ENCODE results near the gene CEP131.

Gene CEP131

DNA sequence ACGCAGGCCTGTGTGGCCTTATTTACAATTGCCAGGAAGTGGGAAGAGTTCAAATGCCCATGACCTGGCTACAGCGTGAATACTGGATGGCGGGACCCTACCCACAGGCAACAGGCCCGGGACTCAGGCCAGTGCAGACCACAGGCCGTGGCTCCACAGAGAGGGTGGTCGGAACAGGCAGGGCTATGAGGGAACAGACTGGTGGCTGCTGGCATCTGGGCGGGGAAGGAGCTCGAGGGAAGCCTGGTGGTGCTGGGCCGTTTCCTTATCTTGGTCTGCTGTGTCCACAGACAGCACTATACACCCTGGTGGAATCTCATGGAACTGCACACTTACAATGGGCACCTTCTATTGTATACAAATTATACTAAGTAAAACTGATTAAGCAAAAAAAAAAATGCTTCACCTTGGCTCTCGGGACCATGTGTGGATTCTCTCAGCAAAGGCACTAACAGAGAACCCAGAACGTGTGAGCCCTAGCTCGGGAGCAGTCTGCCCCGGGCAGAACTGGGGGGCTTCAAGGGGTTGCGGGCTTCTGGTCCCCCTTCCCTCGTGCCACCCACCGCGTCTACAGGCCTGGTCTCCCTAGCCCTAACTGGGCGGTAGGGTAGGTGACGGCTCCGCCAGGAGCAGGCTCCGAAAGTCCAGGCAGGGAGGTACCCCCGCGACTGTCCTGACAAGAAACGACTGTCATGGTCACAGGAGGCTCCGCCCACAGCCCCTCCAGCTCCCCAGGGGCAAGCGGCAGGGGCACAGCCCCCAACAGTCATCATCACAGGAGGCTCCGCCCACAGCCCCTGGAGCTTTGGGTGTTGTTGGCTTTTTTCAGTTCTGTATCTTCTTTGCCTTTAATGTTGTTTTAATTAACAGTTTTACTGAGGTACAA is 21.8 kb downstream of the CEP131 start:
- no peak for DNase-seq (ENCODE audit: low read depth in 2 of 2, low spot score in 1 of 2)

DNA sequence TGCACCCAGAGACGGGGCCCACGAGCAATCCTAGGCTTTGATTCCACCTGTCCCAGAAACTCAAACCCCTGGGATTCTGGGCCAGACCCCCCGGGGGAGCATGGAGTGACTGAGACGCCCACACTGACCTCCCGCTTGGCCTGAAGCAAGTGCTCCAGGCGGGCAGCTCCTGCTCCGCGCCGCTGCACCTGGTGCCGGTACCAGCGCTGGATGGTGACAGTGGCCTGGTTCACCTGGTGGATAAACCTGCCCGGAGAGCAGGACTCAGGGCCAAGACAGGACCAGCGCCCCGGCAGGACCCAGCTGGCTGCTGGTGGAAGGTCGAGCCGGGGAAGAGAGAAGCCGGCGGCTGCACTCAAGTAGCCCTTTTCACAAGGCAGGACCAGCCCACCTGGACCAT is 22.6 kb downstream of the CEP131 start:
- no peak for DNase-seq (ENCODE audit: low read depth in 2 of 2, low spot score in 1 of 2)

DNA sequence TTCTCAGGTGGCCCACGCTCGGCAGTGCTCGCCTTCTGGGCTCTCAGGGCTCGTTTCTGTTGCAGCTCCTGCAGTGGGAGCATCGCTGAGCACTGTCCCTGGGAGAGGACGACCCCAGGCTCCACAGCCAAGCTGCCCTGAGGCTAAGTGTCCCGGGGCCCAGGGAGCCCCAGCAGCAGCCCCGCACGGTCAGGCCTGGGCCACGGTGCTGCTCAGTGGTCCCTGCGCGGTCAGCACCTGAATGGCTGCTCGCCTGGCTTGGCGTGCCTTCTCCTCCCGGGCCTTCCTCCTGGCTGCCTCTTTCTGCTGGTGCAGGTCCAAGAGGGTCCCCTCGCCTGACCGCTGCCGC is 23.3 kb downstream of the CEP131 start:
- DNase-seq (ENCODE audit: low read depth in 2 of 2, low spot score in 1 of 2): no peak

DNA sequence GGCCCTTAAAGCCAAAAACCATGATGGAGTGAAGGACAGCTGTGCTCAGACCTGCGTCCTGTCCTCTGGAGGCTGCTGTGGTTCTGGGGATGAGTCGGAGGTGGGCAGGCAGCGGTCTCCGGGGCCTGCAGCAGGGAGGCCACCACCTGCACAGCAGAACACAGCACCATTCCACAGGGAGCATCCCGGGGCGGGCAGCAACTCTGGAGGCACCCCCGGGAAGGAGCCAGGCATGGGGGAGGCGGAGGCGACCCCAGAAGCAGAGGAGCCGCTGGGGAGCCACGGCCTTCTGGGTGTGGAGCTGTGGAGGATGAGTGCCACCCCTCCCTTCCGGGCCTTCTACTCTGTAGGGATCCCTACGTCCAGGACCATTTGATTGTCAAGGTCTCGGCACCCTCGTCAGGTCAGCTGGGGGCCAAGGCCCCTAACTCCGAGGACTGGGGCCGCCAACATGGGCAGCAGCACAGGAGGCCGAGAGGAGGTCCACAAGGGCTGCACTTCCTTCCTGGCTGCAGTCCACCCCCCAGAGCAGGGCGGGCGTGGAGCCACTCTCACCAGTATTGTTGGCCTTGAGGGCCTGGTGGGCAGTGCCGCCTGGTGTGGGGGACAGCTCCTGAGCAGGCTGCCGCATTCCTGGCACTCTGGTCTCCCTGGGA is 23.8 kb downstream of the CEP131 start:
- DNase-seq (ENCODE audit: low read depth in 2 of 2, low spot score in 1 of 2): no peak

DNA sequence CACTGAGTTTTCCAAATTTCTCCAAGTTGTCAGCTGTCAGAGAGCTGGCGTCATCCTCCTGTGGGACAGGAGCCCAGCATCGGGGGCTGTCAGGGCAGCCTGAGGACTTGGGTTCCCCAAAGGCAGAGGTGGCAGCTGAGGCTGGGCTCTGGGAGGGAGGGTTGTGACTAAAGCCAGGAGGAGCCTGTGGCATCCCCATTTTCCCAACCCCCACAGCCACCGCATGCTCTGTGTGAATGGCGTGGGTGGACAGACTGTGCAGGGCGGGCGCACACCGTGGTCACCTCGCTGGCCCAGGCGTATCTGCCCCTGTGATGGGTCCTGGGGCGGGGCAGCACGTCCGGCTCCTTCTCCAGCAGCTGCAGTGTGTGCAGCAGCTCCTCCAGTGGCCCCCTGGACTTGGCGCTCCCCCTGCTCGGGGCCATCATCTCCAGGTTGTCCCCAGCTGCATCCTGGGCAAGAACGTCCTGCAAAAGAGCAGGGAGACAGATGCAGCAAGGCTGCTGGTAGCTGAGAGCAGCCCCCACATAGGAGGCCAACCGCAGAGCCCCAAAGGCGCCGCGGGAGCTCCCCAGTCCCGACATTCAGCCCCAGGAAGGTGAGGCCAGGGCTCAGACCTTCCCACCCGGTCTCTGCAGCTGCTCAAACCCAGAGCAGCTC is 24.8 kb downstream of the CEP131 start:
- no peak for DNase-seq (ENCODE audit: low read depth in 2 of 2, low spot score in 1 of 2)

DNA sequence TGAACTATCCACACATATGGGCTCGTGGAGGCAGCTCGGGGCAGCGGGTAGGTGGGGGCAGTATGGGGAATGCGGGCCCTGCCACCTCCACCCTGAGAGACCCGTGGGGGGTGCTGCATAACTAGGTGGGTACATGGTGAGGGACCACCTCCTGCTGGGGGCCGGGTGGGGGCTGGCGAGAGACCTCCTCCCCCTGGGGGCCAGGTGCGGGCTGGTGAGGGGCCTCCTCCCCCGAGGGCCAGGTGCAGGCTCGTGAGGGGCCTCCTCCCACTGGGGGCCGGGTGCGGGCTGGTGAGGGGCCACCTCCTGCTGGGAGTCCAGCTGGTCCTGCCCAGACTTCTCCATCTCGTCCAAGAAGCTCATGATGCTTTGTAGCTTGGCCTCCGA is 25.4 kb downstream of the CEP131 start:
- no peak for DNase-seq (ENCODE audit: low read depth in 2 of 2, low spot score in 1 of 2)

DNA sequence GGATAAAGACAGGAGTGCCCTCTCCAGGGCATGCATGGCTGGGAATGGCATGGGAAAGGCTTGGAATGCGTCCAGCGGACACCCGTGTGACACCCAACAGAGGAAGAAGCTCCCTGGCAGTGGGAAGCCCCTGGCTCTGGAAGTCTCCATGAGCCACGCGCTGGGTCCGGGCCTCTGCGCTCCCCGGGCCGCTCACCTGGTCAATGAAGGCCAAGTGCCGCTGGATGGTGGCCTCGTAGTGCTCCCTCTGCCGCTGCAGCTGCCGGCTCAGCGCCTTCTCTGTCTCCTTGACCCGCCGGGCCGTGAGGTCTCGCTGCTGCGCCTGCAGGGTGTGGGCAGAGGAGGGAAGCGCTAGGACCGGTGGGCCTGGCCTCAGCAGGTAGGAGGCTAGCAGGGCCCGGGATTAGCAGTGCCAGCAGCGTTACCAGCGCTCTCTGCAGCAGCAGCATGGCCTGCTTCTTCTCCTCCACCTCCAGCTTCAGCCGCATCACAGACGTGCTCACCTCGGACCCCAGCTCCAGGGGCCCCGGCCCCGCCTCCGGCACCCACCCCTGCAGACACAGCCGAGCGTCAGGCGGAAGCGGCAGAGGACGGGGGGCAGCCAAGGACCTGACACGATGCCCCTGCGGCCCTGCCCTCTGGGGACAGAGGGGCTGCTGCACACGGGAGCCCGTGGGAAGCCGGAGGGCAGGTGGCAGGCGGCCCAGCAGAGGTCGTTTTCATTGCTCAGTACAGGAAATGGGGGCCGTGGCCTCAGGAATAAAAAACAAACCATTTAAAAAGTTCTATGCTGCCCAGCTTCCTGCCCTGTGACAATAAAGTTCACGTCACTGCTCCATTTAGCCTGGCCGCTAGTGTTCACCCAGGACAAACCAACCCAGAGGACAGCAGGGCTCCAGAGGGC is 26.0 kb downstream of the CEP131 start:
- DNase-seq (ENCODE audit: low read depth in 2 of 2, low spot score in 1 of 2): no peak

DNA sequence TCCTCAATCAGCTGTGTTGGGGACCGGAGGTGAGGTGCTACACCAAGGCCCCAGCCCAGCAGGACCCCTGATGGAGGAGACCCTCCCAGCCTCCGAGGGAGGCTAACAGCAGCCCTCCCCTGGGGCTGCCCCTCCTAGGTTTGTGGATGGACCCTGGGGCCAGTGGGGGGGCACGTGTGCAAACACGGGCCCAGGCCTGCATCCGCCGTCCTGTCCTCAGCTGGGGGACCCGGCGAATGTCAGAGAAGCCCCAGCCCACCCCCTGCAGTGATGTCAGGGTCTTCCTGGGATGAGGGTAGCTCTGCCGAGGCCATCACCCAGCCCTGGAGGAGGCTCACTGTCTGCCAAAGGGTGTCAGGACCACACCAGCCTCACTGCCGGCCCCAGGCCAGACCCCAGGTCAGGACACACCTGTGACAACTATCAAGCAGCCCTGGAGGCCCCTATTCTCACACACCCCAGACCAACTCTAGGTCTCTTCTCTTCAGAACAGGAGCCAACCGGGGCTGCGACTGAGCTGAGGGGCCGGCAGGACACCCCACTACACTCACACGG is 26.7 kb downstream of the CEP131 start:
- no peak for DNase-seq (ENCODE audit: low read depth in 2 of 2, low spot score in 1 of 2)

DNA sequence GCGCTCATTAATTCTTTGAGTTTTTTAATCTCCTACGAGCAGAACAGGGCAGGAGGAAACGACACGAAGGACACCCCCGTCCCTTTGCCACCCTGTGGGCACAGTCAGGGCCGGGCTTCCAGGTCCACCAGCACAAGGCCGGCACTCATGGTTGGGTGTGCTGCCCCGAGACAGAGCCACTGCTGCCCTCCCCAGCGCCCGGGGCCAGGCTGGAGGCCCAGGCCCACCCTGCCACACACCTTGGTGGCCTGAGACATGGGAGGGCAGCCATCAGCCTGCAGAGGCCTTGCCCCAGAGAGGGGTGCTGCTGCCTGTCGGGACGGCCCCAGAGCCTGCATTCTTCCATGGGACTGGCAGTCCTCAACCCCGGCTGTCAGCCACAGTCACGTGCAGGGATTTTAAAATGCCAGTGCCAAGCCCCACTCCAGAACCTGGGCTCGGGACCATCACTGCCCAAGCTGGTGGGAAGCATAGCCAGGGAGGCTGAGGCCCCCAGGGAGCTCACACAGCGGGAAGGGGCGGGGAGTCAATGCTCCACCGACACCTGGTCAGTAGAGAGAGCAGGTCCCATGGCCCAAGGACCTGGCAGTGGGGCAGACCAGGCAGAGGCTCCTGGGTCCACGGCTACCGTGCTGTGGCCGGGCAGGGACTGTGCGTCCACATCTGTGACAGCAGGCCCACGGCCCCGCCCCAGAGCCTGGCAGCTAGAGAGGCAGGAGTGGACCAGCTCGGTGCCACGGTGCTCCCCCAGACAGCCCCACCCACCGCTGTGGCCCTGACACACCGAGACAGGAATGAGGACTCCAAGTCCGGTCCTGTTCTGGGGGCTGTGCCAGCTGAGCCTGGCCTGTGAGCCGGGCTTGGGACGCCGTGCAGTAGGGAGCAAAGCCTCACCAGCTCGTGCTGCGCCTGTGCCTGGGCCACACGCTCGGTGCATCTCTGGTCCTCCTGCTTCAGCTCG is 27.5 kb downstream of the CEP131 start:
- no peak for DNase-seq (ENCODE audit: low read depth in 2 of 2, low spot score in 1 of 2)

DNA sequence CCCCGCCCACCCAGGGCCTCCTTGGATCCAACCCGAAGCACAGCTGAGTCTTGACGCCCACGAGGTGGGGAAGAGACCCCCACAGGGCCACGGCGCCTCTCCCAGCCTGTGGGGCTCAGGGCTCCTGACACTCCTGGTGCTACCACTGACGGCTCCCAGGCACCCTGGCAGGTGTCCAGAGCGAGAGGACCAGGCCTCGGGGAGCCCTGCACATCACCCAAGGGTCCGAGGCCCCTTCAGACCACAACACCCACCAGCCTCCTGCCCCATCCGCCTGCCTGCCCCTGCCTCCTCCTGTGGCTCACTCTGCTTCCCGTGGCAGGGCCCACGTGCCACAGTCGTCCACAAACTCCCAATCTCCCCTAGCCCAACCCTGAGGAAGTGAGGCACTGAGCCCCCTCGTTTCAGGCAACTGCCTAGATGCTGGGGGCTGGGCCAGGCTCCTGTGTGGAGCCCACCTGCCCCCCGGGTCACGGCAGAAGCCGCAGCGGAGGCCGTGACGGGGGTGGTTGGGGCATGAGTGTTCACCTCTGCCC is 28.5 kb downstream of the CEP131 start:
- no peak for DNase-seq (ENCODE audit: low read depth in 2 of 2, low spot score in 1 of 2)

DNA sequence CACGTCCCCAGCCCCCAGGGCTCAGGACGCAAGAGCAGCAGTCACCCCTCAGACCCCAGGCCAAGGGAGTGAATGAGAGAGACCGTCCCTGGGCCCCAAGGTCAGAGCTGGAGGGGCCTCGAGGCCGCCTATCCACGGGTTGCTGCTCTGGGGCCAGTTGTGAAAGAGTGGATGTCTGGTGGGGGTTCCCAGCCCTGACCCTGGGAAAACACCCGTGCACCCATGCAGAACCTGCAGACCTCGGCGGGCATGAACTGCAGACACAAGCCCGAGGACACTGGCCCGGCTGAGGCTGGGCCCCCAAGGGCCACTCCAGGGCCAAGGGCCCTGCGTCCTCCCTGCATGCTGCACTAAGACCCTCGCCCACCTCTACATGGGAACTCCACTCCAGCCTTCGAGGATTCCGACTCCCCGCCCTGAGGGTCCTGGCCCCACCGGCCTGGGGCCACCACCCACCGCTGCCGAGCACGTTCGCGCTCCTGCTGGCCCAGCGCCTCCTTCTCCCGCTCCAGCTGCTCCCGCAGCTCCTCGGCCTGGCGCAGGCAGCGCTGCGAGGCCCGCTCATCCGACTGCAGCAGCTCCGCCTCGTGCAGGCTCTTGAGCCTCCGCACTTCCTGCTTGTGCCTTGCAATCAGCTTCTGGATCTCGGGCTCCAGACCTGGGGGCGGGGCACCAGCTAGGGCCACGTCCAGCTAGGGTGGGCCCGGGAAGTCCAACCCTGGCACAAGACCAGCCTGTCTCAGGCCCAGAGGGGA is 29.1 kb downstream of the CEP131 start:
- no peak for DNase-seq (ENCODE audit: low read depth in 2 of 2, low spot score in 1 of 2)

DNA sequence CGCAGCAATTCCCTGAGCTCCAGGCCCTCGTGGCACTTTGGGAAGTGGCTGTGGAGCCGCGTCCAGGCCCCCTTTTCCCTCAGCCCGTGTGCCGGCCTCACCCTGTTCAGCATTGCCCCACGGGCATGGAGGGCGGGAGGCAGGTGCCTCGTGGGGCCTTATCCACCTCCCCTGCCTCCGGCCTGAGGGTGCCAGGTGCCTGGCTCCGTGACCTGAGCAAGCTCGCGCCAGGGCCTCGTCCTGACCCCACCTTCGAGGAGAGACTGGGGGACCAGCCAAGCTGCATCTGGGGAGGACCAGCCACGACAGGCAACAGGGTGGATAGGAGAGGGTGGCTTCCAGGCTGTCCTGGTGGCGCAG is 29.7 kb downstream of the CEP131 start:
- DNase-seq (ENCODE audit: low read depth in 2 of 2, low spot score in 1 of 2): no peak

DNA sequence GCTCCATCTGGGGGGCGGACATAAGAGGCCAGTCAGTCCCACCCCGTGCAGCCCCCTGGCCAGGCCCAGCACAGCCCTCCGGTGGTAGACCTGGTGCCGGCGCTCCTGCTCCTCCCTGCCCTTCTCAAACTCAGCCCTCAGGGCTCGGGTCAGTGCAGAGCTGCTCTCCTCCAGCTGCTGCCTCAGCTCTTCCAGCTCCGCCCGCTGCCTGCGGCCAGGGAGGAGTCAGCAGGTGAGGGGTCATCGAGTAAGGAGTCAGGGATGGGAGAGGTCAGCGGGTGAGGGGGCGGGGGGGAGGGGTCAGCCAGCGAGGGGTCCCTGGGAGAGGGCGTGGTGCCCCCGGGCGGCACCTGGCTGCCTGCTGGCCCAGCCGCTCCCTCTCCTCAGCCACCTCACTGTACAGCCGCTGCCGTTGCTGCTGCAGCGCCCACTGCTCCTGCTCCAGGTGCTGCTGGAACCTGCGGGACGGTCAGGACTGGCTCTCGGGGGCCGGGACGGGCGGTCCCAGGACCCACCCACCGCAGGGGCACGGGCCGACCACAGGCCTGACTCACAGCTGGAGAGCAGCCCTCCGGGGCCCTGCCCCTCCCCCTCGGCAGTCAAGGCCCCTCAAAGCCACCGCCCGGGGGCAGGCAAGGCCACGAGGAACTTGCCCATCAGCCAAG is 30.2 kb downstream of the CEP131 start:
- DNase-seq (ENCODE audit: low read depth in 2 of 2, low spot score in 1 of 2): no peak

DNA sequence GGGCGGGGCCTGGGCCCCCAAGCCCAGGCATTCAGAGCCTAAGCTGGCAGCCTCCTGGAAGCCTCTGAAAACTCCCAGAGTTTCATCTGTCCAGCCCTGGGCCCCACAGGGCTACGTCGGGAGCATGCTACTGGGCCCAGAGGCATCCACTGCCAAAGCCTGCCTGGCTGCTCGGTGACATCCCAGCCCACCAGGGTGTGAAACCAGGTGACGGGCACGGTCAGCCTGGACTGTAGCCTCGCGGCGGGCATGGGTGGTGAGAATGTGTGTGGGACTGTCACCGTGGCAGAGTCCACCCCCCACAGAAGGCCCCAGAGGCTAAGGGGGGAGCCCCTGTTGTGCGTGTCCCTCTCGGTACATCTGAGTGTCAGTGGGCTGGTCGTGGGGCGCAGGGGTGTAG is 31.1 kb downstream of the CEP131 start:
- DNase-seq (ENCODE audit: low read depth in 2 of 2, low spot score in 1 of 2): no peak

DNA sequence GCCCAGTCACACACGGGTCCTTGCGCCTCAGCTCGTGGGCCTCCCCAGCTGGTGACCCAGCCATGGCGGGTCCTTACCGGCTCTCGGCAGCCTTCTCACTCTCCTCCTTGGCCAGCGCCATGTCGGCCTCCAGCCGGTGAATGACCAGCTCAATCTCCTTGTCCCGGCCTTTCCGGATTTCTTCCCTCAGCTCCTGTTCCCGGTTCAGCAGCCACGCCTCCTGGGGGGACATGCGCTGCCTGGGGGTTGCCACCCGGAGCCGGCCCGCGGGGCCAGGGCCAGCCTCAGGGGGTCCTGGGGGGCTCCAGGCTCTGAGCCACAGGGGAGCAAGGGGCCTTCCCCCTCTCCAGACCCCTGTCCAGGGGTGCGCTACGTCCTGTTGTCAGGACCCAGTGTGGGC is 31.6 kb downstream of the CEP131 start:
- no peak for DNase-seq (ENCODE audit: low read depth in 2 of 2, low spot score in 1 of 2)

DNA sequence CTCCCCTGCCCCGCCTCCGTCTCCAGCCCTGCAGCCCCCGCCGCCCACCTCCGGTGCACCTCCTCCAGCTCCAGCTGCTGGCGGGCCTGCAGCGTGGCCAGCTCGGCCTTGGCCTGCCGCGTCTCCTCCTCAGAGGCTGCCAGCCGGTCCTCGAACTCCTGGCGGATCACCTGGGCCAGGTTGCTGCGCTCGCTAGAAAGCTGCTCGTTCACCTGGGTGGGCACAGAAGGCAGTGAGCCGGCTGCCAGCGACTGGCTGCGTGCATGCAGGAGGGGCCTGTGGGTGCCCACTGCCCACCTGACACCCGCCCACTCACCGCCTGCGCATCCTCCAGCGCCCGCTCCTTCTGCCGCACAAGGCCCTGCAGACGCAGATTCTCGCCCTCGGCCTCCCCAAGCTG is 32.2 kb downstream of the CEP131 start:
- no peak for DNase-seq (ENCODE audit: low read depth in 2 of 2, low spot score in 1 of 2)

DNA sequence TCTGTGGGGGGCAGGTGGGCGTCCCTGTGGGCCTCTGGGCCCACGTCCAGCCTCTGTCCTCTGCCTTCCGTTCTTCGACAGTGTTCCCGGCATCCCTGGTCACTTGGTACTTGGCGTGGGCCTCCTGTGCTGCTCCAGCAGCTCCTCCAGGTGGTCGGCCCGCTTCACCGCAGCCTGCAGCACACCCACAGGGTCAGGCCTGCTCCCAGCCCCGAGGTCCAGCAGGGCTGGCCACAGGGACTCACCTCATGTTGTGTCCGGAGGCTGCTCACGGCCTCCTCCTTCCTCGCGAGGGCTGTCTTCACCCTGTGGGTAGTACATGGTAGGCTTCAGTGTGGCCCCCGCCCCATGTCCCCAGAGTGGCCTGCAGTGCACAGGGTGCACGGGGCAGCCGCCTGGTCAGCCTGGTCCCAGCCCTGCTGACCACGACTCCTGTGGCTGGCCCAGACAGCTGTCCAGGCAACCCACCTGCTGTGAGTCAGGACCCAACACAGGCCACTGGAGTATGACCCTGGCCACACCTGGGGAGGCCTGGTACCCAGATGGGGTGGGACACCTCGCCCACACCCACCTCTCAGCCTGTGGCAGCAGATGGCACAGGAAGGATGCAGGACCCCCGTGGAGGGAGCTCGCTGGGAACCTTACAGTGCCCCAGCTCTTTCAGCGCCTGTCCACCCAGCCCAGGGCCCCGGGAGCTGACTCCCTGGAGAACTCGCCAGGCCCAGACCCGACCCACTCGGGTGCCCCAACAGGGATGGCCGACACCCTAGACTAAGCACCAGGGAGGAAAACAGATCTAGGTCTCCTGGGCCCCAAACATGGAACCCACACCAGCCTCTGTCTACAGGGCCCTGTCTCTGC is 32.9 kb downstream of the CEP131 start:
- DNase-seq (ENCODE audit: low read depth in 2 of 2, low spot score in 1 of 2): no peak
